Immature natural killer cell (primary cell): Measurements from ENCODE around the gene DQX1. TPM values are rescaled to one million over a fixed set of nuclear protein-coding genes. Genes with fewer than 3 reads are reported as not detected.
"Not testable (repeated sequence)": the region's sequence is repeated elsewhere in the genome, so short reads cannot be mapped to it uniquely, and the experiment has no call there.

ENCODE experiments used
- DNase-seq, 3 donors: peaks; one replicate each; pipeline ENCODE4 v3.0.0; 2022; ENCODE audit warnings: mixed read lengths in 1 of 3
- H3K27ac Mint-ChIP-seq, 6 donors: one replicate each; pipeline ENCODE4 v1.8.0; 2020; ENCODE audit warnings: mixed read lengths in 6 of 6, mild to moderate bottlenecking in 5 of 6, inconsistent platforms in 4 of 6, moderate library complexity in 3 of 6
- H3K27me3 Mint-ChIP-seq, 3 donors: one replicate each; pipeline ENCODE4 v1.8.0; 2020 to 2021; ENCODE audit warnings: low read depth in 3 of 3, mild to moderate bottlenecking in 3 of 3, mixed read lengths in 3 of 3, moderate library complexity in 3 of 3, inconsistent platforms in 1 of 3
- H3K36me3 Mint-ChIP-seq, 3 donors: one replicate each; pipeline ENCODE4 v1.8.0; 2020; ENCODE audit warnings: mixed read lengths in 3 of 3, inconsistent platforms in 2 of 3, mild to moderate bottlenecking in 2 of 3
- H3K4me1 Mint-ChIP-seq, 2 donors: one replicate each; pipeline ENCODE4 v1.8.0; 2020; ENCODE audit warnings: inconsistent platforms in 2 of 2, mild to moderate bottlenecking in 2 of 2, mixed read lengths in 2 of 2, moderate library complexity in 1 of 2
- H3K4me3 Mint-ChIP-seq, 5 donors: one replicate each; pipeline ENCODE4 v1.8.0; 2020; ENCODE audit warnings: mild to moderate bottlenecking in 5 of 5, mixed read lengths in 5 of 5, inconsistent platforms in 3 of 5, moderate library complexity in 3 of 5
- H3K9me3 Mint-ChIP-seq, 6 donors: one replicate each; pipeline ENCODE4 v1.8.0; 2020; ENCODE audit warnings: mild to moderate bottlenecking in 6 of 6, mixed read lengths in 6 of 6, inconsistent platforms in 4 of 6, moderate library complexity in 3 of 6
- polyA plus RNA-seq, 3 donors: library from polyadenylated mRNA; unstranded; fragments of 300-500 nt; fragmentation: Illumina TruSeq; gene quantifications; one replicate each; pipeline ENCODE4 v1.2.3, GENCODE V29; 2021

Gene DQX1
- polyA plus RNA-seq, 3 donors from 2014 or later, result not detected

DNA sequence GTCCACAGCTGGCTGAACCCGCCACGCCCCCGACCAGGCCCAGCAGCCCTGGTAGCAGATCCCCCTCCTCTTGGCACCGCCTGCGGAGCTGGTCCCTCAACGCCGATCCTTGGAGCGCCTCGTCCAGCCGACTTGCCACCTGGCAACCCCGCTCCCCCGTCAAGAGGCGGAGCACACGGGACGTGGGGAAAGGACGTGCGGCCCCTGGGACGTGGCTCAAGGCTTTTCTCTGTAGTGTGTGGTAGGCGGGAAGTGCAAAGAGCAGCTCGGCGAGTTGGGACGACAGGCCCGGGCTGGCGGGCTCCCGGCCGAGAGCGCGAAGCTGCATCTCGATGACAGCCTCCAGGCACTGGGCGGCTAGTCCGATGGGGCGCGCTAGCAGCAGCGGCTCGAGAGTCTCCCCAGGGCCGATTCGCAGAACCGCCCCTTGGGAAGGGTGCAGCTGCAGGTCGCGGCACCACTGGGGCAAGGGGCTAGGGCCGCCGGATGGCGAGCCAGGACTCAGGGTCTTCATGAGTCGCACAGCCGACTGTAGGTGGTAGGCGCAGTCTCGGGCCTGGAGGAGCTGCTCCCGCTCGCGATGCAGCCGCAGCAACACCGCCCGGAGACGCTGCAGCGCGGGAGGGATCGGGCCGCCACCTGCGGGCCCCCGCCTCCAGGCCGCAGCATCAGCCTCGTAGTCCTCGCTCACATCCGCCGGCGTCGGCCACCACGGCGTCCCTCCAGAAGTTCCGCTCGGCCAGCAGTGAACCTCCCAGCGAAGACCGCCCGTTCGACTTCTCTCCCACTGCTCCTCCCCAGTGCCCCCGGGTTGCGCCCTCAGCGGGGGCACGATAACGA is 43.9 kb downstream of the DQX1 start:
- Mint-ChIP-seq H3K27ac (peak overlapping the region; percentile 90 to 100 (median 99)), H3K27me3 (peaks cover 0 to 5% (median 4%) of the 10 kb centered on the region in 3 donors), H3K4me1 (peaks cover 35 to 40% of the 10 kb centered on the region in 2 donors), H3K36me3 (peaks cover 6 to 20% (median 12%) of the 10 kb centered on the region in 3 donors), H3K9me3 (no peaks in the 10 kb centered on the region), H3K4me3 (peak overlapping the region; percentile 97 to 100 (median 99))
- DNase-seq, result peak in 1 of 3 donors; percentile 76

- H3K27ac Mint-ChIP-seq, result peak overlapping the region; percentile 7 to 100 (median 66)
- peaks cover 33 to 40% of the 10 kb centered on the region in 2 donors for H3K4me1 Mint-ChIP-seq
- H3K4me3 Mint-ChIP-seq, result peak overlapping the region; percentile 73 to 100 (median 98)
- H3K9me3 Mint-ChIP-seq, result no peaks in the 10 kb centered on the region
- peaks cover 0 to 5% (median 4%) of the 10 kb centered on the region in 3 donors for H3K27me3 Mint-ChIP-seq
- DNase-seq, result no peak
- H3K36me3 Mint-ChIP-seq, result peaks cover 3 to 14% (median 8%) of the 10 kb centered on the region in 3 donors
Measured at GRCh38 chr2:74481431-74481830, 44.6 kb downstream of the DQX1 start.

GRCh38 chr2:74474899-74475298 is 51.1 kb downstream of the DQX1 start:
- Mint-ChIP-seq H3K36me3 (peaks cover 7 to 18% (median 8%) of the 10 kb centered on the region in 3 donors), H3K4me3 (no peak overlapping the region), H3K4me1 (peaks cover 28 to 29% of the 10 kb centered on the region in 2 donors), H3K27me3 (peaks cover 9 to 22% (median 17%) of the 10 kb centered on the region in 3 donors), H3K27ac (peak overlapping the region in 1 of 6 donors; percentile 51), H3K9me3 (no peaks in the 10 kb centered on the region)
- DNase-seq, result no peak

DNA sequence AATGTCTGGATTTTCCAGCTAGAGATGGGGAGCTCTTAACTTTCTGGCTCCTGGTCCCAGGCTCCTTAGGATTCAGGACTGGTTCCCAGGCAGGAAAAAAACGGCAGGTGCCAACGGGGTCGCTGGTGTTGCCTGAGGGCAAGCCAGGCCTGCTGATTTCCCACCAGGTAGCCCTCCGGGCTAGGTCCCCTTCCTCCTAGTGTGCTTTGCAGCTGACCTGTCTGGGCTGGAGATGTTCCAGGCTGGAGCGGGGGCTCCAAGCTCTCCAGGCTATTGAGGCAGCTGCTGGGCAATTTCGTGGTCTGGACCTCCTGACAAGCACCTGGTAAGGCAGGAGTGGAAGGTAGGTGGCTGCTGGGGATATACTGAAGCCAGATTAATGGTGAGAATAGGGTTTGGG is 51.5 kb downstream of the DQX1 start:
- Mint-ChIP-seq H3K4me3 (peak overlapping the region in 1 of 5 donors; percentile 25), H3K9me3 (no peaks in the 10 kb centered on the region), H3K27ac (peak overlapping the region in 4 of 6 donors; percentile 45 to 71 (median 63)), H3K36me3 (peaks cover 7 to 16% (median 8%) of the 10 kb centered on the region in 3 donors), H3K4me1 (peaks cover 27 to 28% of the 10 kb centered on the region in 2 donors), H3K27me3 (peaks cover 9 to 22% (median 17%) of the 10 kb centered on the region in 3 donors)
- no peak for DNase-seq

- Mint-ChIP-seq H3K27ac (peak overlapping the region; percentile 94 to 100 (median 100)), H3K9me3 (no peaks in the 10 kb centered on the region), H3K27me3 (peaks cover 9 to 22% (median 17%) of the 10 kb centered on the region in 3 donors), H3K4me1 (peaks cover 27 to 28% of the 10 kb centered on the region in 2 donors), H3K36me3 (peaks cover 7 to 16% (median 8%) of the 10 kb centered on the region in 3 donors), H3K4me3 (peak overlapping the region; percentile 90 to 99 (median 97))
- DNase-seq, result no peak
Measured at GRCh38 chr2:74472945-74473258, 53.1 kb downstream of the DQX1 start.

GRCh38 chr2:74472086-74472944 is 53.7 kb downstream of the DQX1 start, which contains the start of gene MRPL53:
TSS of gene MRPL53 (minus strand) at chr2:74472680. CDS start at chr2:74472660, 20 bp downstream.
- no peaks in the 10 kb centered on the region for H3K9me3 Mint-ChIP-seq
- peaks cover 3 to 12% (median 8%) of the 10 kb centered on the region in 3 donors for H3K36me3 Mint-ChIP-seq
- peaks cover 9 to 22% (median 17%) of the 10 kb centered on the region in 3 donors for H3K27me3 Mint-ChIP-seq
- H3K4me3 Mint-ChIP-seq, result peak within 1 kb of the TSS; percentile 90 to 99 (median 97)
- peak within 1 kb of the TSS; percentile 94 to 100 (median 100) for H3K27ac Mint-ChIP-seq
- peaks cover 27 to 28% of the 10 kb centered on the region in 2 donors for H3K4me1 Mint-ChIP-seq
- peak; percentile 94 to 96 (median 95) for DNase-seq

DNA sequence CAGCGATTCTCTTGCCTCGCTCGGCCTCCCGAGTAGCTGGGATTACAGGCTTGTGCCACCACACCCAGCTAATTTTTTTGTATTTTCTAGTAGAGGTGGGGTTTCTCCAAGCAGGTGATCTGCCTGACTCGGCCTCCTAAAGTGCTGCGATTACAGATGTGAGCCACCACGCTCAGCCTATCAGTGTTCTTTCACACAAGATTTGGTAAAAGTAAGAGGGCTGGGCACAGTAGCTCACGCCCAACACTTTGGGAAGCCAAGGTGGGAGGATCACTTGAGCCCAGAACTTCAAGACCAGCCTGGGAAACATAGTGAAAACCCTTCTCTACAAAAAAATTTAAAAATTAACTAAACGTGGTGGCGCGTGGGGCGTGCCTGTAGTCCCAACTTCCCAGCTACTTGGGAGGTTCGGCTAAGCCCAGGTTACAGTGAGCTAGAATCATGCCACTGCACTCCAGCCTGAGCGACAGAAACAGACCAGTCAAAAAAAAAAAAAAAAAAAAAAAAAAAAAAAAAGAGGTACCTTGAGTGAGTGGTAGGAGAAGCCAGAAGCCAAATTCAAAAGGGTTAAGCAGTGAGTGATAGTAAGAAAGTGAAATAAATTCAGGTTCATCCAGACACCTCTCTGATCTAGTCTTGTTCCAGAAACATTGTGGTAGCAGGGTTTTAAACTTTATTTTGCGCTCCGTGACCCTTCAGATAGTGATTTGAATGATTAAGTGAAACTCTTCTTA is 54.5 kb downstream of the DQX1 start:
- DNase-seq, result no peak
- no peaks in the 10 kb centered on the region for H3K9me3 Mint-ChIP-seq
- peaks cover 9 to 22% (median 17%) of the 10 kb centered on the region in 3 donors for H3K27me3 Mint-ChIP-seq
- peak overlapping the region; percentile 90 to 99 (median 97) for H3K4me3 Mint-ChIP-seq
- peaks cover 27 to 28% of the 10 kb centered on the region in 2 donors for H3K4me1 Mint-ChIP-seq
- H3K27ac Mint-ChIP-seq, result peak overlapping the region; percentile 94 to 100 (median 100)
- peaks cover 3 to 10% (median 8%) of the 10 kb centered on the region in 3 donors for H3K36me3 Mint-ChIP-seq

GRCh38 chr2:74470742-74471141 is 55.3 kb downstream of the DQX1 start:
- Mint-ChIP-seq H3K4me3 (peak overlapping the region; percentile 52 to 78 (median 63)), H3K27me3 (peaks cover 14 to 27% (median 22%) of the 10 kb centered on the region in 3 donors), H3K27ac (peak overlapping the region; percentile 26 to 91 (median 86)), H3K4me1 (peaks cover 31 to 33% of the 10 kb centered on the region in 2 donors)
- H3K9me3 Mint-ChIP-seq, DNase-seq, H3K36me3 Mint-ChIP-seq: not testable (repeated sequence)

Other genes with a start within 250 kb of the DQX1 start
- gene SLC4A5, start 182.8 kb downstream of the DQX1 start, polyA plus RNA-seq, result not detected
- gene DCTN1, start 145.9 kb downstream of the DQX1 start, polyA plus RNA-seq, result 100 to 1,000 TPM in 1 of 3 donors, 10 to 100 TPM in 2; 38.0 to 106 (median 50.9) TPM
- gene C2orf81, start 104.6 kb downstream of the DQX1 start, polyA plus RNA-seq, result 1 to 10 TPM in 2 of 3 donors, not detected in 1; 1.6 TPM
- 10 to 100 TPM; 38.0 to 94.8 (median 47.7) TPM for gene WDR54, start 104.5 kb downstream of the DQX1 start, polyA plus RNA-seq
- 10 to 100 TPM in 1 of 3 donors, 1 to 10 TPM in 2; 5.8 to 10.8 (median 8.4) TPM for gene RTKN, start 84.3 kb downstream of the DQX1 start, polyA plus RNA-seq
- gene INO80B, start 71.1 kb downstream of the DQX1 start, polyA plus RNA-seq, result 10 to 100 TPM in 1 of 3 donors, 1 to 10 TPM in 2; 3.9 to 11.1 (median 9.3) TPM
- gene WBP1, start 67.8 kb downstream of the DQX1 start, polyA plus RNA-seq, result 10 to 100 TPM; 45.6 to 56.1 (median 54.0) TPM
- gene MOGS, start 60.8 kb downstream of the DQX1 start, polyA plus RNA-seq, result 10 to 100 TPM; 45.1 to 73.5 (median 46.7) TPM
- 100 to 1,000 TPM in 2 of 3 donors, 10 to 100 TPM in 1; 83.8 to 152 (median 119) TPM for gene MRPL53, start 53.6 kb downstream of the DQX1 start, polyA plus RNA-seq
- 10 to 100 TPM in 1 of 3 donors, 1 to 10 TPM in 2; 4.1 to 16.6 (median 4.4) TPM for gene CCDC142, start 43.2 kb downstream of the DQX1 start, polyA plus RNA-seq
- gene TTC31, start 43.1 kb downstream of the DQX1 start, polyA plus RNA-seq, result 10 to 100 TPM; 15.9 to 35.1 (median 31.9) TPM
- not detected for gene LBX2, start 26.6 kb downstream of the DQX1 start, polyA plus RNA-seq
- gene PCGF1, start 18.5 kb downstream of the DQX1 start, polyA plus RNA-seq, result 10 to 100 TPM; 18.8 to 22.8 (median 19.5) TPM
- not detected for gene TLX2, start 11.8 kb downstream of the DQX1 start, polyA plus RNA-seq
- 100 to 1,000 TPM; 107 to 126 (median 118) TPM for gene AUP1, start 3.5 kb upstream of the DQX1 start, polyA plus RNA-seq
- gene HTRA2, start 3.7 kb upstream of the DQX1 start, polyA plus RNA-seq, result 10 to 100 TPM; 26.5 to 27.2 (median 27.0) TPM
- under 1 TPM in 2 of 3 donors, not detected in 1; 0.19 to 0.22 TPM for gene LOXL3, start 27.7 kb upstream of the DQX1 start, polyA plus RNA-seq
- gene DOK1, start 28.5 kb upstream of the DQX1 start, polyA plus RNA-seq, result 10 to 100 TPM; 18.4 to 42.7 (median 28.4) TPM
- not detected for gene M1AP, start 122.1 kb upstream of the DQX1 start, polyA plus RNA-seq
- 1 to 10 TPM; 3.7 to 9.5 (median 6.7) TPM for gene SEMA4F, start 128.0 kb upstream of the DQX1 start, polyA plus RNA-seq